DOHH2 (cell line): ENCODE results near the gene TAX1BP1.

Experiments
- EZH2phosphoT487 ChIP-seq: fragments of 200-600 bp; sonication (generic); IDR thresholded peaks from 2 replicates; pipeline ENCODE4 v1.6.1; 2017; ENCODE audit warnings: borderline replicate concordance, mild to moderate bottlenecking, antibody characterized with exemption, low read length, moderate library complexity, mixed read lengths
- TF ChIP-seq, protein P1 (sequence below): fragments of 200-600 bp; sonication (generic); IDR thresholded peaks from one replicate; pipeline ENCODE4 v1.5.1; 2014; ENCODE audit warnings: antibody characterized with exemption, mild to moderate bottlenecking, low read depth, low read length; ENCODE audit not compliant: poor library complexity, severe bottlenecking

DNA sequence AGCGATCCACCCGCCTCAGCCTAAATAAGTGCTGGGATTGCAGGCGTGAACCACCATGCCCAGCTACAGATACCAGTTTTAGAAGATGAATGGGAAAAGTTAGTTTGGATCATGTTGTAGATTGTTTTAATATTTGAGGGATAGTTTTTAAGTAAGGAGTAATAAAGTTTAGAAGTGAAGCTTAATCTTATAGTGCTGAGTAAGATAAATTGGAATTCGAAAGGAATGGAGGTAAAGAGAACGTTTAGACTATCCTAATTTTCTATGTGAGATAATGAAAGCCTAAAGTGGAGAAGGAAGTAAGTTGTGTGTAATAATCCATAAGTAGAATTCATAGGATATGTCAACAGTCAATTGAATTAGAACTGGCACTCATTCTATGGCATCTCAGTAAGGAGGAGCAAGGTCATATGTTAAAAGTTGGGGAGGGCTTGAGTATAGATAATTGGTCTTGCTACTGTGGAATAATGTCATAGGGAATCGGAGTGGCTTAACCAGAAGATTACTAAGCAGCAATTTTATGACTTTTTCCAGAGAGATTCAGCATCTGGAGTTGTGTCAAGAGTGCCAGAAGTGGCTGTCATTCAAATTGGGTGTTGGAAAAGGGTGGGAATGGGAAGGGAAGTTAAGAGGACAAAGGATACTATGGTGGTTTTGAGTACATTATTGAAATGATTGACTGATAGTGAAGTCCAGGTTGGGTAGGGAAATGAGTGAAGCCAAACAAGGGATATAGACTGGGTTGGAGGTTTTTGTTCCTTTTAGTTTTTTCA lies 12.1 kb downstream of the TAX1BP1 start:
- TF ChIP-seq, protein P1, sequence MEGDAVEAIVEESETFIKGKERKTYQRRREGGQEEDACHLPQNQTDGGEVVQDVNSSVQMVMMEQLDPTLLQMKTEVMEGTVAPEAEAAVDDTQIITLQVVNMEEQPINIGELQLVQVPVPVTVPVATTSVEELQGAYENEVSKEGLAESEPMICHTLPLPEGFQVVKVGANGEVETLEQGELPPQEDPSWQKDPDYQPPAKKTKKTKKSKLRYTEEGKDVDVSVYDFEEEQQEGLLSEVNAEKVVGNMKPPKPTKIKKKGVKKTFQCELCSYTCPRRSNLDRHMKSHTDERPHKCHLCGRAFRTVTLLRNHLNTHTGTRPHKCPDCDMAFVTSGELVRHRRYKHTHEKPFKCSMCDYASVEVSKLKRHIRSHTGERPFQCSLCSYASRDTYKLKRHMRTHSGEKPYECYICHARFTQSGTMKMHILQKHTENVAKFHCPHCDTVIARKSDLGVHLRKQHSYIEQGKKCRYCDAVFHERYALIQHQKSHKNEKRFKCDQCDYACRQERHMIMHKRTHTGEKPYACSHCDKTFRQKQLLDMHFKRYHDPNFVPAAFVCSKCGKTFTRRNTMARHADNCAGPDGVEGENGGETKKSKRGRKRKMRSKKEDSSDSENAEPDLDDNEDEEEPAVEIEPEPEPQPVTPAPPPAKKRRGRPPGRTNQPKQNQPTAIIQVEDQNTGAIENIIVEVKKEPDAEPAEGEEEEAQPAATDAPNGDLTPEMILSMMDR = no peak
- no peak for TF ChIP-seq EZH2phosphoT487
